HL-60/S4 (cell line): ENCODE measurements around the gene APC2.
"Not testable (repeated sequence)": the region's sequence is repeated elsewhere in the genome, so short reads cannot be mapped to it uniquely, and the experiment has no call there.

Source experiments
- in situ Hi-C: fragments of 300-500 bp; cut with MboI; formaldehyde crosslinking; loops from 2 replicates; pipeline ENCODE4 v1.14.3; 2022; ENCODE audit warnings: low sequenced_read_pairs

Gene APC2

DNA sequence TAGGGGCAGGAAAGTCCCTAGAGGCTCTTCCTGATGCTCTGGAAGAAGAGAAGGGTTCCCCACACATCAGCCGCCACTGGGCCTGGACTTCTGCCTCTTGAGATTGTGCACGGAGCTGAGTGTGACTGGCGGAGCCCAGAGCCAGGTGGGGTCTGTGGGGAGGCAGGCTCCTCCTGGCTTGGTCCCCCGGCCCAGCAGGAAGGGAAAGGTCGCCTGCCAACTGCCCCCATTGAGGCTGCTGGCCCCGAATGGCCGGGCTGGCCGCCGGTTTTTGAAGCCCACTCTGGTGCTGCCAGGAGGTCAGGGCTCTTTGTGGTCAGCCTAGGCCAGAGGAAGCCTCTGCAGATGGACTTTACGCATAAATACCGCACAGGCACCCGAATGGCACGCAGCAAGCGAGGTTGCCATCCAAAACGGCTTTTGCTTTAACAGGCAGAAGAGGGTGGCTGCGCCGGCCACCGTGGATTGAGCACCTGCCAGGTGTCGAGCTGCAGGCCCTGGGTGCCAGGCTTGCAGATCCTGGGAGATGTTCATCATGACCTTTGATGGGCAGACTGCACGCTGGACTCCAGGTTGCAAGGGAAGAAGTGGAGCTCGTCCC lies 37.5 kb upstream of the APC2 start:
- in situ Hi-C loops = no loop called here

DNA sequence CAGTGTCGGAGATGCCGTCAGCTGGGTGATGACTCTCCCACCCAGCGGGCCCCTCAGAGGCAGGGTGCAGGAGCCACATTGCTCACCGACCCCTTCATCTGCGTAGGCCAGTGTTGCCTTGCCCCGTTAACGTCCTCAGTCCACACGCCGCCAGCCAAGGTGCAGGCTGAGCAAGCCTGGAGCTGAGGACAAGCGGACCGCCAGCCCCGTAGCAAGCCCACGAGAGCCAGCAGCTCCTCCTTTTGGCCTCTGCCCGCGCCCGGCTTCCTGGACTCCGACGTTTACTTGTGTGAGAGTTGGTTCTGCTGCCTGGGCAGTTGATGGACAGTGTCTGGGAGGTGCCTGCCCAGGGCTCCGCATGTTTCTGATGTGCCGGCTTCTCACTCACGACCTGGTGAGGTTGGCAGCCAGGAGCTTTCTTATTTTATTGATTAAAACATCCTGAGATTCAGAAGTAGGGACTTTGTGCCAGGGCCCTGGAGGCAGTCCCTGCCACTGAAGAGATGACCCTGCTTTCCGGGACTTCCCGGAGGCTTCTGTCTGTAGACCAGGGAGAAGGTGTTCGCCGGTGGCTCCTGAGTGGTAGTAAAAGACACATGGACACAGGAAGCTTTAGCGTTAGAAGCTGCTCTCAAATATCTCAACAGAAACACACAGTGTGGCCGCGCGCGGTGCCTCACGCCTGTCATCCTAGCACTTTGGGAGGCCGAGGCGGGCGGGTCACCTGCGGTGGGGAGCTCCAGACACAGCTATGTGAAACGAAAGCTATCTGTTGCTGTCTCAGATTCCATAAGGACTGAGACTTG lies 36.7 kb upstream of the APC2 start:
- in situ Hi-C loops = no loop called here

DNA sequence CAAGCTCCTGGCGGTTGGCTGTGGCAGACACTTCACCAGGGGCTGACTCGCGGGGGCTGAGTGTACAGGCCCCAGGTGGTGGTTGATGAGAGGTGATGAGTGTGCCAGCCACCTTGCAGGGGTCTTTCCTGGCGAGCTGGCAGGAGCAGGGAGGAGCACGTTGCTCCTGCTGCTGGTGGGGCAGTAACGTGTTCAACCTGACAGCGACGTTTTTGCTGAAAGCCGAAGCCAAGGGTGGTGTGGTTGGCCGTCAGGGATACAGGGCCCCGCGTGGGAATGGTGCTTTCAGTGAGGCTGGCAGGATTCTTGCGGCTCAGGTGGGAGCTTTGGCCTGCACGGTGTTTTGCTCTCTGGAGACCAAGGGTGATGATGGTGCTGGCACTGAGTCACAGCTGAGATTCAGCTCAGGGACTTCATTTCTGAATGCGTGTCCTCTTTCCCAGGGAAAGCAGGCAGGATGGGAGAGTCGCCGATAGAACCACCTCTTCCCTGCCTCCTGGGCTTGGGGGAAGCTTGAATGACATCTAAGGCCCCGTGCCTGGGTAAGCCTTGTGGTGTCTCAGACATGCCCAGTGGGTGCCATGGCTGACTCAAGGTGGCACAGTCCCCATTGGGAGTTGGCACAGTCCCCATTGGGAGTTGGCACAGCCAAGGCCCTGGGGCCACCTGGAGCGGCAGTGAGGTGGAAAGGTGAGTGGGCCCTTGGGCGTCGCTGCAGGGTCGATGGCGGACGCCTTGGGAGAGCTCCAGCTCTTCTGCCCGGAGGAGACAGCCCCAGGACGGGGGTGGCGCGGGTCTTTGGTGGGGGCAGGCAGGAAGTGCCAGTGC lies 33.7 kb upstream of the APC2 start:
- in situ Hi-C loops = no loop called here

DNA sequence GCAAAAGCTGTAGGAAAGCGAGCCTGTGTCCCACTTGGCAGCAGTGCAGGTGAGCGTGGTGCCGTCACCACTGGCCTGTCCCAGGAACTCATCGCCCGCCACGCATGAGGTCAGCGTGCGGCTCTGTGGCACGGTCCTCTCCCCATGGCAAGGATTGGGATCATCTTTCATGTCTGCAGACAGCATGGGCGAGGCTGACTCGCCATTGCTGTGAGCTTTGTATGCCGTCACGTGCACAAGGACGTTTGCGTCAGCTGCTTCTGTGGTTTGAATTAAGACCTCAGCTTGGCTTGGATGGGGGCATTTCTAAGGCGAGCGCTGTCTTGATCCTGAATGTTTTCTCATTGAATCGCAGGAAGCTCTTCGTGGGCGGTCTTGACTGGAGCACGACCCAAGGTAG lies 32.8 kb upstream of the APC2 start:
- in situ Hi-C loops = no loop called here

DNA sequence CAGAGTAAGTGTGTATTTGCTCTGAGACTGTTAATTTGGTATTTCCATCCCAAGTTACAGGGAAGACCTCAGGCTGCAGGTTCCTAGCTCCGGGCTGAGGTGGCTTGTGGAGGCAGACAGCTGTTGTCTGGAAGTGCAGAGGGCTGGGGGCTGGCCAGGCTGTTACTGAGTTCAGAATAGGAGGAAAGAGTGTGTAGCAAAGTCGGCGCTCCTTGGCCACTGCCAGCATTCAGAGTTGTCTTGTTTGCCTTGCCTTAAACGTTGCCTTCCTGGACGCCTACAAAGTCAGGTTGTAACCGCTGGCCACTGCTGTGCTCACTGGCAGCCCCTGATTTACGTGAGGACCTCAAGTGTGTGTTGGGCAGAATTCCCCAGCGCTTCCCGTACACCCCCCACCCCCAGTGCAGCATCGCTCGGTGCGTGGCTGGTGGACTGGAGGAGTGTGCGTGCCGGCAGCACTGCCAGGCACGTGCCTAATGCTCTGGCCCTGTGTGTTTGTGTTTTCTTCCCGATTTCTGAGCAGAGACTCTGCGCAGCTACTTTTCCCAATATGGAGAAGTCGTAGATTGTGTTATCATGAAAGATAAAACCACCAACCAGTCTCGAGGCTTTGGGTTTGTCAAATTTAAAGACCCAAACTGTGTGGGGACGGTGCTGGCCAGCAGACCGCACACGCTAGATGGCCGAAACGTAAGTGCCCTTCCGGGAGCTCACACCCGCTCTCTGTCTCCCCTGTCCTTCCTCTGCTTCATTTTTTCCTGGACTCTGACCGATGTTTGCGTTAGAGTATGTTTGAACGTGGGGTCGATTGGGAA lies 32.0 kb upstream of the APC2 start:
- in situ Hi-C loops = no loop called here

DNA sequence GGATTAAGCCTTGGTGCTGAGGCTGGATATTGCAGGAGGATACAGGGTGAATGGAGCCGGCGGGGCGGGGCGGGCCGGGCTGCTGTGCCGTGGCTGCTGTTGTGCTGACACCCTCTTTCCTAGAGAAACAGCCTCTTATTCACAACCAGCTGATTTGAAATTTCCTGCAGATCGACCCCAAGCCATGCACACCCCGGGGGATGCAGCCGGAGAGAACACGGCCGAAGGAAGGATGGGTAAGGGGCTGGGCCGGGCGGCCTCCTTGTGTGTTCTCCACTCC lies 31.5 kb upstream of the APC2 start:
- in situ Hi-C loops = no loop called here

DNA sequence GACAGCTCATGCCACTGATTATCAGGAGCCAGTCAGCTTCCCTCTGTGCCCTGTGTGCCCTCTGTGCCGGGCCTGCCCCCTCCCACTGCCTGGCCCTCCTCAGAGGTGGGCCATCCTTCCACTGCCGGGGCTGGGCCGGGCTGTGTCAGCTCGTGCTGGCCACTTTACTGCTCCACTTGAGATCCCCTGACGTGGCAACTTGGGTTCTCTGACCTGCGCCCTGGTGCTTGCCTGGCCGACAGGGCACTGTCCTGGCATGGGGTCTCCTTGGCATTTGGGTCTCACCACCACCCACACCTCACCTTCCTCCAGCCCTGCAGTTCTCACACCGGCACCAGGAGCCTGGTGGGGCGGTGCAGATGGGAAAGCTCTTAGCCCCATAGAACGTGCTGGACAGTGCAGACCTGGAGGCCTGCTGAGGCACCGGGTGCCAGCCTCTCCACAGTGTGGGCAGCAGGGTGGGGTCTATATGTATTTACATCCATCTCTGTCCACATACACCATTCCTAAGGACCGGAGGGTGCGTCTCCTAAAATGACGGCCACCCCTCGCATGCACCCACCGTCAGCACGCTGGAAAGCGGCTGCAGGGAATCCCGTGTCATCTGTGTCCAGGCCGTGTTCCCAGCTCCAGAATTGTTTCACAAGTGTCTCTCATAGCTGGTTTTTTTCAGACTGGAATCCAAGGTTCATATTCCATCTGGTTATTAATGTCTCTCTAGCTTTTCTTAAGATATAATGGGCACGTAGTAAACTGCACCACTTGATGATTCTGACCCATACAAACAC lies 30.8 kb upstream of the APC2 start:
- in situ Hi-C loops = no loop called here

DNA sequence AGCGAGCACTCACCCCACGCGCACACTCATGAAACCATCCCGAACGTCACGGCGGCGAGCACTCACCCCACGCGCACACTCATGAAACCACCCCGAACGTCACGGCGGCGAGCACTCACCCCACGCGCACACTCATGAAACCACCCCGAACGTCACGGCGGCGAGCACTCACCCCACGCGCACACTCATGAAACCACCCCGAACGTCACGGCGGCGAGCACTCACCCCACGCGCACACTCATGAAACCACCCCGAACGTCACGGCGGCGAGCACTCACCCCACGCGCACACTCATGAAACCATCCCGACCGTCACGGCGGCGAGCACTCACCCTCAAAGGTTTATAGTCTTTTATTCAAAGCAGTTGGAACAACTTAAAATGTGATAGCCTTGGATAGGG lies 29.8 kb upstream of the APC2 start:
- in situ Hi-C loops = not testable (repeated sequence)

DNA sequence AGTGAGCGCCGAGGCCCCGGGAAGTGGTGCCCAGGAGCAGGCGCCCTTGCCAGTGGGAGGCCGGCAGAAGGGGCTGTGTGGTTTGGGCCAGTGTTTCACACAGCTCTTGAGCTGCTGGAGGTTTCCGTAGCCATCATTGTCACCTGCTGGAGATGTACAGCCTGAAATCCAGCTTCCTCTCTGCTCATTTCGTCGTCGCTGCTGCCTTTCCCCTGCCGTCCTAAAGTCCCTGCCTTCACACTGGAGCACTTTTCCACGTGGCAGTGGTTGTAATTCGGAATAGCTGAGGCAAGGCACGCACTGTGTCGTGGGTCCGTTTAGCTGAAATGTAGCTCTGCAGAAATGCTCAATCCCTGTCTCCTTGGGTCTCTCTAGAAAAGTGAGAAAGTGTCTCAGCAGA lies 29.3 kb upstream of the APC2 start:
- in situ Hi-C loops = no loop called here

DNA sequence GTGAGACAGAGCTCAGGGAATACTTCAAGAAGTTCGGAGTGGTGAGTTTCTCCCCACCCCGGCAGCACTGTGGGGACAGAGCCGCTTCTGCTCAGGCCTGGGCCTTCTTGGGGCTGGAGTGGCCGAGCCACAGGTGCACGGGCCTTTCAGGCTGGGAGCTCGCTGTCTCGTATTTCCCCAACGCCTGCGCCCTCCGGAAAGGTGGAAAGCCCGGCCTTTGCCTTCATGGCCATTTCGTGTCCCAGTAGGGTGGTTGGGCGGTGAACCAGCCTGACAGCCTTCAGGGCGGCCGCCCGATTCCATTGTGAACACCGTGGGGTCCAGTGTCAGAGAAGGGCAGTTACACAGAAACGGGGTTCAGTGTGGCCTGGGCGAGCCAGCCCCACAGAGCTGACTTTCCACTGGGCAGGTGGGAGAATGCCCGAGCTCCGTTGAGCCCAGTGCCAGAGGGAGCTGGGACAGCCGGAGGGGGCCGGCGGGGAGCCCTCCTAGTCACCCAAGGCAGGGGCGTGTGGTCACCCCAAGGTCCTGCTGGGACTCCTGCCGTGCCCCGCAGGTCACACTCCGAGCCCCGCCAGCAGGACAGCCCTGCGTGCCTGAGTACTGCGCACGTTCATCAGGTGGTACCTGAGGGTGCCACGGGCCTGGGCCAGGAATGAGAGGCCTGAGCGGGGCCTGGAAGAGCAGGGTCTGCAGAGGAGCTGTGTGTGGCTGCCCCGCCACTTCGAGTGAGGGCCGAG lies 28.5 kb upstream of the APC2 start:
- in situ Hi-C loops = no loop called here

DNA sequence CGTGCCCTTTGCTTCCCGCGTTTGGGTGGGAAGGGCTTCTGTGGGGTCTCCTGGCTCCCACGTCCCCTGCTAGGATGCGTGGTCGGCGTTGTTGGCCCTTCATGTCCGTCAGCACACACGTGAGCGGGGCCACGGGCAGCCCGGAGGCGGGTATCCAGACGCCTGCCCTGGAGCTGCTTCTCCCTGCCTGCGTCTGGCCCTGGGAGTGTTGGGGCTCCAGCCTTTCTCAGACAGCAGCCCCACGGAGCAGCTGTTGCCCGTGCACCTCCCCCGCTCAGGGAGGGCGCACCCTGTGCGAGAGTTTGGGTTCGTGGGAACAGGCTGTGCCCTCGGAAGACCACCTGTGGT lies 28.0 kb upstream of the APC2 start:
- in situ Hi-C loops = no loop called here

DNA sequence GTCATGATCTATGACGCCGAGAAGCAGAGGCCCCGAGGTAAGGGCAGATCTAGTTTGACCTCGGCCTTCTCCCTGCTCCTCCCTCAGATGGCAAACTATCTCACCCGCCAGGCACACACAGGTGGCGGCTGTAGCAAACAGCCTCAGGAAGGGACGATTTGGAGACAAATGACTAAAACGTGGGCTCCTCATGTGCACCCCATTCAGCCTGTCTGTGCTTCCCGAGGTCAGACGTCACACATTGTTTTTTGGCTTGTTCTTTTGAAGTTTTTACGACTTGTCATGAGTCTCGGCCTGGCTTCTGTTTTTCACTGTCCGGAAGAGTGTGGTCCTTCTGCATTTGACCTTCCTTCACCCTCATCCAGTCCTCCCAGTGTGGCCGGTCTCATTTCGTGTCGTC lies 27.6 kb upstream of the APC2 start:
- in situ Hi-C loops = no loop called here

DNA sequence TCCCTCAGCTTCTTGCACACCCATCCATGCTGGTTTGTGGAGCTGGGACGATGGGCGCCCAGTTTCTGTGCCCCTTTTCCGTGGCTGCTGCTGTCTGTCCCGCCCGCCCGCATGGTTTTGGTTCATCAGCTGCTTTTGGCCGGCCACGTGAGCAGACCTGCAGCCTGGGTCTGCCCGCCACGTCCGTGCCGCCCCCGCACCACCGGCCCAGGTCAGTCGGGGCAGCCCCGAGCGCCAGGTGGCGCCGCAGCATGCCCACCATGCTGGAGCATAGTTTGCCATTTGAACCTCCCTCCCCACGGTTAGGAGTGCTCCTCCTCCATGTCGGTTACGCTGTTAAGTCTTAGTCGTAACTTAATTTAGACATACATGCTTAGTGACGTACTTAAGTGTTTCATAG lies 27.0 kb upstream of the APC2 start:
- in situ Hi-C loops = no loop called here

DNA sequence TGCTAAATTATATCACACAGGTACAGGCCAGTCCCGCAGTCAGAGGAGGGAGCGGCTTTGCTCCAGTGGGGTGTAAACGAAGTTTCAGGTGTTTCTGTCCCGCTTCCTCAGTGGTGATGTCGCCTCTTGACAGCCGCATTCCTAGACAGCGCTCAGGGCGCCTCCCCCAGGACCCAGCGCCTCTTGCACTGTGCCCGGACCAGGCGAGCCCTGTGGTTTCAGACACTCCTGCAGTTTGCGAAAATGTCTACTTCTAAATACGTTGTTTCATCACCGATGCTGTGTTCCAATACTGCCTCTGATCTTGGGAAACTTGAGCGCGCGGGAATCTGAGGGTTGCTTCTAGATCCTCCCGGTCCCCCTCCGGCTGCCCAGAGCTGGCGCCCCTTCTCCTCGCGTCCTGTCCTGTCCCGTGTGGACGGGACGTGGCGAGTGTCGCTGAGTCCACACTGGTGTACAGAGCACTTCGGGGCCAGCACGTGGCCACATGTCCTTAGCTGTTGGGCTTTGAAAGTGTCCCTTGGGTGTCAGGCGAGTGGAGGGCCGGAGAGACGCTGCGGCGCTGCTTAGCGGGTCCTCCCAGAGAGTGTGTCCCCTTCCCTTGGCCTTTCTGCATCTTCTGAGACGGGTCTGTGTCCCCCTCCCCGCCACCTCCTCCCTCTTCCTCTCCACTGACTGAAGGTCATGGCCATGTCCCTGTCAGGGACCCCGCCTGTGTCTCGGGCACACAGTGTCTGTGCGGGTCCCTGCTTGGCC lies 26.3 kb upstream of the APC2 start:
- in situ Hi-C loops = no loop called here

DNA sequence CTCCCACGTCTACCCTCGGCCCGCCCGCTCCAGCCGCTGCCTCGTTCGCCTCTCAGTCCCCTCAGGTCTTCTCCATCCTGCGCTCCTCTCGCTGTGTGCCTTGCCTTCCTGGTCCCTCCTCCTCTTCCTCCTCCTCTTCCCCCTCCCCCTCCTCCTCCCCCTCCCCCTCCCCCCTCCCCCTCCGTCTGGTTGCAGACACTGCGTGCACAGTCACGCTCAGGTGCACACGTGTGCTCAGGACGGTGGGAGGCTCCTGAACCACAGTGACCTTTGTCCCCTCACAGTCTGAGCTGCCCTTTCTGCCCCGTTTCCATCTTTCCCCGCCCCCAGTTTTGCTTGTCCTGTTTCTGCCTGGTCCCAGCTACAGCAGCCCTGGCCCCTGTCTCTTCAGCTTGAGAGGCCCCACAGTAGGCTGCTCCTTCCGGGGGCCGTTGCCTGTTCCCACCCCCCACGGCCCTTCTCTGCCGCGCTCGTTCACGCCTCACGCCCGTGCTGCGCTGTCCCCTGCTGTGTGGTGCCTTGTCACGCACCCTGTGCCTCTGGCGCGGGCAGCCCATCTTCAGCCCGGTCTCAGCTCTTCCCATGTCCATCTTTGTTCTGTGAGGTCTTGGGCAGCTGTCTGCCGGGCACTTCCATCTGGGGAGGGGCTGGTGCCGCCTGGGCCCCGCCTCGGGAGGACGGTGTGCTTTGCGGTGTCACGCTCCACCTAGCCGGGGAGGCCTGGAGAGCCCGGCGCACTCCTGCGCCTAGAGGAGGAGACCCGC lies 25.5 kb upstream of the APC2 start:
- in situ Hi-C loops = no loop called here

DNA sequence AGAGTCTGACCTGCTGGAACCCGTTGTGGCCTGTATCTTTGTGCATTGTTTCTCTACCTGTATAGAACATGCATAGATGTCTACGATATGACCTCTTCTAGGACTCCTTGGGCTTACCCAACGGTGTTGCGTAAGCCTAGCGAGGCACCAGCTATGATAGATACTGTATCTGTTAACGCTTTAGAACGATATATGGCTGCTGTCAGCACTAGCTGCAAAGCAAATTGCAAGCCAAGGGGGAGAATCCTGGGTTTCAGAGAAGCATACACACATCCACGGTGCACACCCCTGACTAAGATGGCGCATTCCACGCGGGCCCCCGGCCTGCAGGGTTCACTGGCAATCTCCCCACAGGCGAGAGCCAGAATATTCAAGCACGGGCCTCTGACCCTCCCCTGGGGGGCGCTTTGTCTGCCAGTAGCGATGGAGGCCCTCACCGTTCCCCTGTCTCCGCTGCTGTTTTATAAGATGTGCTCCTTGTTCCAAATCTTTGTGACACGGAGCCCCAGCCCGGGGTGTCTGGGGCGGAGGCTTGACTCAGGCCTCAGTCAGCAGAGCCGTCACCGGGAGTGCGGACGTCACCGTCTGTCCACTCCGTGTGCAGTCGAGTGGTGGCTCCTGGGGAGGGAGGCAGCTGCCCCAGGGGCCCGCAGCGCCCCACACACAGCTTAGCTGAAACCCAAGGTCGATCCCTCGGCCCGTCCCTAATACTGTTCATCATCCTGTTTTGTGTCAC lies 24.7 kb upstream of the APC2 start:
- in situ Hi-C loops = no loop called here

DNA sequence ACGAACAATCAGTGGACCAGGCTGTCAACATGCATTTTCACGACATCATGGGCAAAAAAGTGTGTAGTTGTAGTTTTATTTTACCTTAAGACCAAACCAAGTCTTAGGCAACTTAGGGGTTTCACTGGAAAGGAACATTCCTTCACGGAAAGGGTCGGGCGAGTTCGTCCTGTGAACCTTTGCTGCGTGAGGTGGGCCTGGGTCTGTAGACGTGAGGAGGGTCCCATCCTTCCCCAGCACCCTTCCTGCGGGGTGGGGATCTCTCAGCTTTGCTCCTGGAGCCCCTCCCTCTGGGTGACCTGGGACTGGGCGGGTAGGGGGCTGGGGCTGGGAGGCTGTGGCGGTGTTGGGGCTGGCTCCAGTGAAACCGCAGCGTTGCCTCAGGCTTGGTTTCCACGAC lies 24.0 kb upstream of the APC2 start:
- in situ Hi-C loops = no loop called here

DNA sequence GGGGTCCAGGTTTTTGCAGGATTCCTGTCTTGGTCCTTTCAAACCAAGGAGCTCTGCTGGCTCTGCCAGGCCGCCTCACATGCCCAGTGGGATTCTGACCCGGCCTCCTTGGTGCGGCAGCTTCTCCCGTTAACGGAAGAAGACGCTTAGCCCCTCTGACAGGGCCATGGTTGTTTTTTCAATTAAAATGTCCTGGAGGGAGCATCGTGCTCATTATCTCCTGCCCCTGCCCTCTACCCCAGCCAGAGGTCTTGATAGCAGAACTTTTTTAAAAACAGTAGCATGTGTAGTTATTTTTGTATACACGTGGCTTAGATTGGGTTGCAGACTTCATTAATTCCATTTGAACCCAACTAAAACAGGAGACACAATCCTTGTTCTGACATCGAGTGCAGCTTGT lies 23.2 kb upstream of the APC2 start:
- in situ Hi-C loops = no loop called here
